Retinal pigment epithelial cell (primary cell): ENCODE data around the gene RFTN1.

Experiments used
- DNase-seq: peaks from one replicate; pipeline ENCODE4 v3.0.0-alpha.2; 2010; ENCODE audit warnings: low read depth
- H3K4me3 ChIP-seq: 2 replicates; pipeline ENCODE4 v1.5.1; 2011; ENCODE audit warnings: mild to moderate bottlenecking, low read length, control low read depth, moderate library complexity
- CTCF ChIP-seq: conservative IDR thresholded peaks from 2 replicates; pipeline ENCODE4 v1.5.1; 2011; ENCODE audit warnings: low read depth, low read length, control low read depth, inconsistent platforms

The RFTN1 gene

GRCh38 chr3:16447135-16447534 is 66.4 kb downstream of the RFTN1 start:
- no peak for DNase-seq
- no peak for TF ChIP-seq CTCF
- no peak overlapping the region for H3K4me3 ChIP-seq

DNA sequence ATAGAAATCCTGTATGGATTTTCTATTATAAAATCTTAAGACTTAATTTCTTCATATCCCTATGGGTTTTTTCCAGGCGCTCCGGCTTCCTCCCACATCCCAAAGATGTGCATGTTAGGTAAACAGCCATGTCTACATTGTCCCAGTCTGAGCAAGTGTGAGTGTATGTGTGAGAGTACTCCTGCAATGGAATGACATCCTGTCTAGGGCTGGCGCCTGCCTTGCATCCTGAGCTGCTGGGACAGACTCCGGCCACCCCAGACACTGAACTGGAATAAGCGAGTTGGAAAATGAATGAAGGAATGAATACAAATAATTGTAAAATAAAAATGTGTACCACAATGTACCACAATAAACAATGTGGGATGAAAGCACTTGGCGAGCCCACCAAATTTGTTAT is 69.2 kb downstream of the RFTN1 start:
- no peak for DNase-seq
- H3K4me3 ChIP-seq, result no peak overlapping the region
- no peak for TF ChIP-seq CTCF

- H3K4me3 ChIP-seq, result no peak overlapping the region
- no peak for TF ChIP-seq CTCF
- DNase-seq, result no peak
Observed at GRCh38 chr3:16442730-16443129, 70.8 kb downstream of the RFTN1 start.

GRCh38 chr3:16441371-16441875 is 72.1 kb downstream of the RFTN1 start:
- no peak for DNase-seq
- no peak overlapping the region for H3K4me3 ChIP-seq
- TF ChIP-seq CTCF, result no peak

DNA sequence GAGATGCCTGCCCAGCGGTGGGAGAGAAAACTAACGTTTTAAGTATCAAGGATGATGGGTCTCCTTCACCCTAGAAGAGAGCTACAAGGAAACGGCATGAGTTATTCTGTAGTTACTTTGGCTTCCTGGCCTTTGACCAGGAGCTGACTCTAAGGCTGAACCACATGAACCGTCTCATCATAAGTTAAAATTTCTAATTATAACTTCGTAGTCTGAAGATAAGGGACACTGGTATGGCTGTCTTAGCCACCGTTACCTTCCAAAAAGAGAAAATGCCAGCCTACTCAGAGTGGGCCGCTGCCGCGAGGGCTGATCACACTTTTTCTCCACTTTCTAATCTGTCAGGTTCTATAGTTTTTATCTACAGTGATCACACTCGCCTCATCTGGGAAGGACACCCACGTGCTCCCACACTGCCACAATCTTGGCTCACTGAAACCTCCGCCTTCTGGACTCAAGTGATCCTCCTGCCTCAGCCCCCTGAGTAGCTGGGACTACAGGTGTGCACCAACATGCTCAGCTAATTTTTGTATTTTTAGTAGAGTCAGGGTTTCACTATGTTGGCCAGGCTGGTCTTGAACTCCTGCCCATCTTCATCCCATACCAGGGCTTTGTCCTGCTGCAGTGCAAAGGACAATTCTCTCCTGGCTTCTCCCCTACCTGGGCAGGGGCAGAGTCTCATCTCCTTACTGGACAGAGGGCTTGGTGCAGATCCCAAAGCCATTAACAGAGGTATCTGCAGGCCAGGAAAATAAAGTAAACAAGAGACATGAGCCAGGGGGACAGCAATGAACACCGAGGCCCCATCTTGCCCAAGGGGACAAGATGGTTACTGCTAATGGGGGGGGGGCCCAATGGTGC is 73.4 kb downstream of the RFTN1 start:
- DNase-seq, result no peak
- no peak for TF ChIP-seq CTCF
- H3K4me3 ChIP-seq, result no peak overlapping the region

DNA sequence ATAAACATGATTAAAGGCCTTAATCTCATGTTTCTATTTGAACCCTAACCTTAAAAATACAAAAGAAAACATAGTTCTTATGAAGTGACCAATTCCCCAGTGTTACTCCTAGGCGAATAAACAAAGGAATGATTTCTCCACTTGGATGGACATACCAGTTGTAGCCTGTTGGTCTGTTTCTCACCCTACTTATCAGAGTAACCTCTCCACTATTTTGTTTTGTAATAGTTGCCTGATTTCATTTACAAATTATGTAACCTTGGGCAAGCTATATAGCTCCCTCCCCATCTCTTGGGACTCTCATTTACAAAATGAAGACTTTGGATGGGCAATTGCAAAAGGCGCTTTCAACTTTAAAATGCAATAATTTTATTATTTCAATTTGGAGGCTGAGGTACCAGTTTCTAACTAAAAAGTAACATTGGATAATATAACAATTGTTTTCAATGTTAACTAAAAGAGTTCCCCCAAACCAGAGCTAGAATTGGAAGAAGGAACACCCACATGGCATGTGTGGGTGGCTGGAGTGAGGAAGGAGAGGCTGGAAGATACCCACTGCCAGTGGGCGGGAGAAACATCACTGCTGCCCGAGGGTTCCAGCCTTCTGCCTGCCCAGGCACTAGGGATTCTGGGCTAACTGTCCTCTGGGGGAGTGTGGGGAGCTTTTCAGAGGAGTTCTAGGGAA is 74.2 kb downstream of the RFTN1 start:
- TF ChIP-seq CTCF, result no peak
- H3K4me3 ChIP-seq, result no peak overlapping the region
- DNase-seq, result no peak
